Measurements from ENCODE around the gene GLOD5.
"Not testable (repeated sequence)": the region's sequence is repeated elsewhere in the genome, so short reads cannot be mapped to it uniquely, and the experiment has no call there.

DNA sequence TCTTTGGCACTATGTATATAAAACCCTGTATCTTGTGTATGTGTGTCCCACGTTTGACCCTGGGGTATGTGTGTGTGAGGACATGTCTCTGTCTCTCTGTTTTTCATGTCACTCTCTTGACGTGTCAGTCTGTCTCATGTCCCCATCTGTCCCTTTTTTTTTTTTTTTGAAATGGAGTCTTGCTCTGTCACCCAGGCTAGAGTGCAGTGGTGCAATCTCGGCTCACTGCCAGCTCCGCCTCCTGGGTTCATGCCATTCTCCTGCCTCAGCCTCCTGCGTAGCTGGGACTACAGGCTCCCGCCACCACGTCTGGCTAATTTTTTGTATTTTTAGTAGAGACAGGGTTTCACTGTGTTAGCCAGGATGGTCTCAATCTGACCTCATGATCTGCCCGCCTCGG is 57.8 kb downstream of the GLOD5 start:
- not testable (repeated sequence) for TF ChIP-seq TAF1 (IDR thresholded peaks at IDR 0.05; ENCODE audit: low read depth, low read length)
- TF ChIP-seq, protein P1, sequence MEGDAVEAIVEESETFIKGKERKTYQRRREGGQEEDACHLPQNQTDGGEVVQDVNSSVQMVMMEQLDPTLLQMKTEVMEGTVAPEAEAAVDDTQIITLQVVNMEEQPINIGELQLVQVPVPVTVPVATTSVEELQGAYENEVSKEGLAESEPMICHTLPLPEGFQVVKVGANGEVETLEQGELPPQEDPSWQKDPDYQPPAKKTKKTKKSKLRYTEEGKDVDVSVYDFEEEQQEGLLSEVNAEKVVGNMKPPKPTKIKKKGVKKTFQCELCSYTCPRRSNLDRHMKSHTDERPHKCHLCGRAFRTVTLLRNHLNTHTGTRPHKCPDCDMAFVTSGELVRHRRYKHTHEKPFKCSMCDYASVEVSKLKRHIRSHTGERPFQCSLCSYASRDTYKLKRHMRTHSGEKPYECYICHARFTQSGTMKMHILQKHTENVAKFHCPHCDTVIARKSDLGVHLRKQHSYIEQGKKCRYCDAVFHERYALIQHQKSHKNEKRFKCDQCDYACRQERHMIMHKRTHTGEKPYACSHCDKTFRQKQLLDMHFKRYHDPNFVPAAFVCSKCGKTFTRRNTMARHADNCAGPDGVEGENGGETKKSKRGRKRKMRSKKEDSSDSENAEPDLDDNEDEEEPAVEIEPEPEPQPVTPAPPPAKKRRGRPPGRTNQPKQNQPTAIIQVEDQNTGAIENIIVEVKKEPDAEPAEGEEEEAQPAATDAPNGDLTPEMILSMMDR (IDR thresholded peaks at IDR 0.05; ENCODE audit: control extremely low read depth in 1 of 3, insufficient read depth in 1 of 3, low read depth in 1 of 3, low read length in 3 of 3) = not testable (repeated sequence)

Data from H1 (cell line).